HepG2 (cell line): ENCODE results near the gene NBEAL2. TPM values are rescaled to one million over a fixed set of nuclear protein-coding genes. Genes with fewer than 3 reads are reported as not detected.

Experiments
- ASH2L ChIP-seq: fragments of 300-600, 200-600 bp; sonication (generic); IDR thresholded peaks from 2 replicates; pipeline ENCODE4 v1.7.0; 2017; ENCODE audit warnings: low read depth, mild to moderate bottlenecking, moderate library complexity, mixed read lengths, low read length; ENCODE audit not compliant: insufficient read length
- CBFB ChIP-seq: sonication (generic); formaldehyde crosslinking; IDR thresholded peaks from 2 replicates; pipeline ENCODE4 v1.4.0; 2020; ENCODE audit warnings: missing genetic modification reagents
- GPN1 ChIP-seq: sonication (generic); formaldehyde crosslinking; IDR thresholded peaks from 2 replicates; pipeline ENCODE4 v1.5.1; 2020; ENCODE audit warnings: missing genetic modification reagents, borderline replicate concordance
- HNF4A ChIP-seq: sonication (generic); formaldehyde crosslinking; IDR thresholded peaks from 2 replicates; pipeline ENCODE4 v1.4.0; 2020; ENCODE audit warnings: missing genetic modification reagents
- KAT2B ChIP-seq: fragments of 150-350 bp; IDR thresholded peaks from 2 replicates; pipeline ENCODE4 v1.6.1; 2014; ENCODE audit warnings: low read depth, low read length, borderline replicate concordance
- KAT7 ChIP-seq: IDR thresholded peaks from 2 replicates; pipeline ENCODE4 v1.6.1; 2018; ENCODE audit warnings: borderline replicate concordance, missing compliant biosample characterization
- NCOA2 ChIP-seq: sonication (generic); formaldehyde crosslinking; IDR thresholded peaks from 2 replicates; pipeline ENCODE4 v1.8.0; 2022; ENCODE audit warnings: inconsistent platforms
- NCOA5 ChIP-seq: sonication (generic); formaldehyde crosslinking; IDR thresholded peaks from 2 replicates; pipeline ENCODE4 v1.4.0; 2020; ENCODE audit warnings: missing genetic modification reagents
- NPAS2 ChIP-seq: sonication (generic); formaldehyde crosslinking; IDR thresholded peaks from 2 replicates; pipeline ENCODE4 v1.8.0; 2022; ENCODE audit warnings: mild to moderate bottlenecking, missing genetic modification reagents, borderline replicate concordance
- NR2F2 ChIP-seq: IDR thresholded peaks from 2 replicates; pipeline ENCODE4 v1.6.1; 2012; ENCODE audit warnings: low read depth, inconsistent platforms, borderline replicate concordance
- RBAK ChIP-seq: sonication (generic); formaldehyde crosslinking; IDR thresholded peaks from 2 replicates; pipeline ENCODE4 v1.5.1; 2020; ENCODE audit warnings: mild to moderate bottlenecking, missing genetic modification reagents
- RELA ChIP-seq: sonication (generic); formaldehyde crosslinking; IDR thresholded peaks from 2 replicates; pipeline ENCODE4 v1.4.0; 2020; ENCODE audit warnings: missing genetic modification reagents
- REPIN1 ChIP-seq: sonication (generic); formaldehyde crosslinking; IDR thresholded peaks from 2 replicates; pipeline ENCODE4 v1.8.0; 2022; ENCODE audit warnings: missing genetic modification reagents, low read depth, mild to moderate bottlenecking, borderline replicate concordance
- ZBTB38 ChIP-seq: sonication (generic); formaldehyde crosslinking; IDR thresholded peaks from 2 replicates; pipeline ENCODE4 v1.5.1; 2020; ENCODE audit warnings: mild to moderate bottlenecking, missing genetic modification reagents
- ZFP37 ChIP-seq: sonication (generic); formaldehyde crosslinking; IDR thresholded peaks from 2 replicates; pipeline ENCODE4 v1.4.0; 2020; ENCODE audit warnings: missing genetic modification reagents, borderline replicate concordance
- ZNF337 ChIP-seq: sonication (generic); formaldehyde crosslinking; IDR thresholded peaks from 2 replicates; pipeline ENCODE4 v1.5.1; 2020; ENCODE audit warnings: missing genetic modification reagents, low read depth, mild to moderate bottlenecking, borderline replicate concordance
- ZNF343 ChIP-seq: sonication (generic); formaldehyde crosslinking; IDR thresholded peaks from 2 replicates; pipeline ENCODE4 v1.4.0; 2020; ENCODE audit warnings: mild to moderate bottlenecking, missing genetic modification reagents
- ZNF678 ChIP-seq: sonication (generic); formaldehyde crosslinking; IDR thresholded peaks from 2 replicates; pipeline ENCODE4 v1.4.0; 2020; ENCODE audit warnings: mild to moderate bottlenecking, missing genetic modification reagents
- ZSCAN21 ChIP-seq: sonication (generic); formaldehyde crosslinking; IDR thresholded peaks from 2 replicates; pipeline ENCODE4 v1.8.0; 2022; ENCODE audit warnings: mild to moderate bottlenecking, missing genetic modification reagents, moderate library complexity, borderline replicate concordance
- polyA plus RNA-seq, 8 experiments: library from polyadenylated mRNA; depleted of rRNA in 3 of 8; stranded (reverse) in 7 of 8; unstranded in 1 of 8; fragments of >200 nt; fragmentation: Illumina TruSeq in 4 of 8; extraction: Trizol in 4 of 8; gene quantifications; 2 replicates each; pipeline versions ENCODE4 v1.2.1 to v1.2.3, GENCODE V29; 2011 to 2016; ENCODE audit warnings: low read depth in 4 of 8, missing spikeins in 1 of 8, mixed read lengths in 1 of 8; ENCODE audit not compliant: insufficient read depth in 1 of 8
- total RNA-seq, 5 experiments: library from RNA; depleted of rRNA; stranded (reverse); fragments of >200 nt; fragmentation: Illumina TruSeq; extraction: Trizol; gene quantifications; 2 replicates each; pipeline ENCODE4 v1.2.3, GENCODE V29; 2016; ENCODE audit warnings: low read depth in 1 of 5
- TF ChIP-seq, protein P1 (sequence below): IDR thresholded peaks from 2 replicates; pipeline ENCODE4 v1.6.1; 2016
- TF ChIP-seq, protein P2 (sequence below): sonication (generic); formaldehyde crosslinking; IDR thresholded peaks from 2 replicates; pipeline ENCODE4 v1.4.0; 2020; ENCODE audit warnings: missing genetic modification reagents
- TF ChIP-seq, protein P3 (sequence below): sonication (generic); formaldehyde crosslinking; IDR thresholded peaks from 2 replicates; pipeline ENCODE4 v1.4.0; 2020; ENCODE audit warnings: mild to moderate bottlenecking, missing genetic modification reagents
- TF ChIP-seq, protein P4 (sequence below): IDR thresholded peaks from 2 replicates; pipeline ENCODE4 v1.6.1; 2016; ENCODE audit warnings: missing genetic modification reagents, missing compliant biosample characterization
- TF ChIP-seq, protein P5 (sequence below): sonication (generic); formaldehyde crosslinking; IDR thresholded peaks from 2 replicates; pipeline ENCODE4 v1.5.0; 2020; ENCODE audit warnings: mild to moderate bottlenecking, missing genetic modification reagents

The NBEAL2 gene
- total and polyA plus RNA-seq, 2 of the 13 experiments (the other 11 are each of a cell fraction or from before 2014, with no cell fraction given) = 9.7 to 12.4 TPM

DNA sequence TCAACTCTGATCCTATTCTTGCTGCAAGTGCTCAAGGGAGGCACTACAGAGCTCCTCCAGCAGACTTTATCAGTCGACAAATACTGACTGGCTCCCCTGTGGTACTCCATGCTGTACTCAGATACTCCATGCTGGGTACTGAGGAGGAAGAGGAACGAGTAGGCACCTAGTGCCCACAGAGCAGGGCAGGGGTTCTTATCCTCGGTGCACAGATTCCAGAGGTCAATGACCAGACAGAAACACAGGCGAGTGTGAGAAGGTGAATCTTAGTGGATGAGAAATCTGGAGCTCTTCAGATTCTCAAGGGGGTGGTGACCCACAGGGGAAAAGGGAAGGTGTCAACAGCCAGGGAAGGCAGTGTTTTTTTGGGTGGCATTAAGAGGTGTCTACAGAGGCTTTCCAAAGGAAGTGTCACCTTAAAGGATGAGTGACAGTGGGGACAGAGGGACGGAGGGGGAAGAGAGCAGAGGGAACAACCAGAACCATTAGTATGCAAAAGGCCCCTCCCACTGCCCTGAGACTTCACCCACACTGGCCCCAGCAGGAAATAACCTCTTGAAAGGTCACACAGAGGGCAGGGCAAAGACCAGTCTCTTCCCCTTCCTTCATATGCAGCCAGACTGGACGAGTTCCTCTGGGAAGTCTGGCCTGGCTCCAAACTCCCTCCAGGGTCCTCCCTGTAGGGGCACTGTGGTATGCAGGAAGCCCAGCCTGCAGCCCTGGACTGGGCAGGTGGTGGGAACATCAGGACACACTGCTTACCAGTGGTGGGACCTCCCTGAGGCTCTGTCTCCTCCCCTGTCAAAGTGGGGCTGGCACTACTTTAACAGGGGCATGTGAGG is 30.4 kb upstream of the NBEAL2 start (continued):
- TF ChIP-seq, protein P1, sequence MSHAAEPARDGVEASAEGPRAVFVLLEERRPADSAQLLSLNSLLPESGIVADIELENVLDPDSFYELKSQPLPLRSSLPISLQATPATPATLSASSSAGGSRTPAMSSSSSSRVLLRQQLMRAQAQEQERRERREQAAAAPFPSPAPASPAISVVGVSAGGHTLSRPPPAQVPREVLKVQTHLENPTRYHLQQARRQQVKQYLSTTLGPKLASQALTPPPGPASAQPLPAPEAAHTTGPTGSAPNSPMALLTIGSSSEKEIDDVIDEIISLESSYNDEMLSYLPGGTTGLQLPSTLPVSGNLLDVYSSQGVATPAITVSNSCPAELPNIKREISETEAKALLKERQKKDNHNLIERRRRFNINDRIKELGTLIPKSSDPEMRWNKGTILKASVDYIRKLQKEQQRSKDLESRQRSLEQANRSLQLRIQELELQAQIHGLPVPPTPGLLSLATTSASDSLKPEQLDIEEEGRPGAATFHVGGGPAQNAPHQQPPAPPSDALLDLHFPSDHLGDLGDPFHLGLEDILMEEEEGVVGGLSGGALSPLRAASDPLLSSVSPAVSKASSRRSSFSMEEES (CRISPR knock-in tag) = no peak
- TF ChIP-seq GPN1 (no peak), NPAS2 (CRISPR knock-in tag) (no peak), ZSCAN21 (CRISPR knock-in tag) (no peak), KAT2B (no peak), CBFB (CRISPR knock-in tag) (no peak), NR2F2 (peak; percentile 89), NCOA5 (CRISPR knock-in tag) (no peak), ZFP37 (no peak), HNF4A (peak; percentile 81), ASH2L (no peak), KAT7 (no peak), ZNF343 (CRISPR knock-in tag) (no peak), ZBTB38 (CRISPR knock-in tag) (no peak), ZNF337 (CRISPR knock-in tag) (no peak), ZNF678 (no peak), RBAK (CRISPR knock-in tag) (no peak), RELA (CRISPR knock-in tag) (no peak), REPIN1 (no peak), NCOA2 (CRISPR knock-in tag) (peak; percentile 66; the same call in 1 of the 2 replicates)
- TF ChIP-seq, protein P2, sequence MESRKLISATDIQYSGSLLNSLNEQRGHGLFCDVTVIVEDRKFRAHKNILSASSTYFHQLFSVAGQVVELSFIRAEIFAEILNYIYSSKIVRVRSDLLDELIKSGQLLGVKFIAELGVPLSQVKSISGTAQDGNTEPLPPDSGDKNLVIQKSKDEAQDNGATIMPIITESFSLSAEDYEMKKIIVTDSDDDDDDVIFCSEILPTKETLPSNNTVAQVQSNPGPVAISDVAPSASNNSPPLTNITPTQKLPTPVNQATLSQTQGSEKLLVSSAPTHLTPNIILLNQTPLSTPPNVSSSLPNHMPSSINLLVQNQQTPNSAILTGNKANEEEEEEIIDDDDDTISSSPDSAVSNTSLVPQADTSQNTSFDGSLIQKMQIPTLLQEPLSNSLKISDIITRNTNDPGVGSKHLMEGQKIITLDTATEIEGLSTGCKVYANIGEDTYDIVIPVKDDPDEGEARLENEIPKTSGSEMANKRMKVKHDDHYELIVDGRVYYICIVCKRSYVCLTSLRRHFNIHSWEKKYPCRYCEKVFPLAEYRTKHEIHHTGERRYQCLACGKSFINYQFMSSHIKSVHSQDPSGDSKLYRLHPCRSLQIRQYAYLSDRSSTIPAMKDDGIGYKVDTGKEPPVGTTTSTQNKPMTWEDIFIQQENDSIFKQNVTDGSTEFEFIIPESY (CRISPR knock-in tag) = no peak
- TF ChIP-seq, protein P3, sequence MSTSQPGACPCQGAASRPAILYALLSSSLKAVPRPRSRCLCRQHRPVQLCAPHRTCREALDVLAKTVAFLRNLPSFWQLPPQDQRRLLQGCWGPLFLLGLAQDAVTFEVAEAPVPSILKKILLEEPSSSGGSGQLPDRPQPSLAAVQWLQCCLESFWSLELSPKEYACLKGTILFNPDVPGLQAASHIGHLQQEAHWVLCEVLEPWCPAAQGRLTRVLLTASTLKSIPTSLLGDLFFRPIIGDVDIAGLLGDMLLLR (CRISPR knock-in tag) = no peak
- TF ChIP-seq, protein P4, sequence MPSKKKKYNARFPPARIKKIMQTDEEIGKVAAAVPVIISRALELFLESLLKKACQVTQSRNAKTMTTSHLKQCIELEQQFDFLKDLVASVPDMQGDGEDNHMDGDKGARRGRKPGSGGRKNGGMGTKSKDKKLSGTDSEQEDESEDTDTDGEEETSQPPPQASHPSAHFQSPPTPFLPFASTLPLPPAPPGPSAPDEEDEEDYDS (CRISPR knock-in tag) = no peak
- TF ChIP-seq, protein P5, sequence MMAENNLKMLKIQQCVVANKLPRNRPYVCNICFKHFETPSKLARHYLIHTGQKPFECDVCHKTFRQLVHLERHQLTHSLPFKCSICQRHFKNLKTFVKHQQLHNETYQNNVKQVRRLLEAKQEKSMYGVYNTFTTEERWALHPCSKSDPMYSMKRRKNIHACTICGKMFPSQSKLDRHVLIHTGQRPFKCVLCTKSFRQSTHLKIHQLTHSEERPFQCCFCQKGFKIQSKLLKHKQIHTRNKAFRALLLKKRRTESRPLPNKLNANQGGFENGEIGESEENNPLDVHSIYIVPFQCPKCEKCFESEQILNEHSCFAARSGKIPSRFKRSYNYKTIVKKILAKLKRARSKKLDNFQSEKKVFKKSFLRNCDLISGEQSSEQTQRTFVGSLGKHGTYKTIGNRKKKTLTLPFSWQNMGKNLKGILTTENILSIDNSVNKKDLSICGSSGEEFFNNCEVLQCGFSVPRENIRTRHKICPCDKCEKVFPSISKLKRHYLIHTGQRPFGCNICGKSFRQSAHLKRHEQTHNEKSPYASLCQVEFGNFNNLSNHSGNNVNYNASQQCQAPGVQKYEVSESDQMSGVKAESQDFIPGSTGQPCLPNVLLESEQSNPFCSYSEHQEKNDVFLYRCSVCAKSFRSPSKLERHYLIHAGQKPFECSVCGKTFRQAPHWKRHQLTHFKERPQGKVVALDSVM = no peak
